Panc1 (cell line): ENCODE measurements around the gene KRT1.

ENCODE experiments used
- CTCF ChIP-seq: fragments of 450-650 bp; IDR thresholded peaks from 2 replicates; pipeline ENCODE4 v1.5.1; 2017; ENCODE audit warnings: mild to moderate bottlenecking
- POLR2AphosphoS5 ChIP-seq: IDR thresholded peaks from 2 replicates; pipeline ENCODE4 v1.6.1; 2012; ENCODE audit warnings: mild to moderate bottlenecking, low read depth, low read length, moderate library complexity
- SIN3A ChIP-seq: IDR thresholded peaks from 2 replicates; pipeline ENCODE4 v1.6.1; 2012; ENCODE audit warnings: low read depth, mild to moderate bottlenecking, low read length, moderate library complexity, borderline replicate concordance; ENCODE audit not compliant: insufficient read depth

GRCh38 chr12:52628111-52628507 is 52.1 kb downstream of the KRT1 start:
- TF ChIP-seq CTCF: no peak
- TF ChIP-seq POLR2AphosphoS5: no peak
- TF ChIP-seq SIN3A: no peak
